K562 (cell line): ENCODE measurements around the gene ZNF260. TPM values are rescaled to one million over a fixed set of nuclear protein-coding genes. Genes with fewer than 3 reads are reported as not detected.

Experiments used
- ATAC-seq: fragments of 200-7000 bp; cut with Tn5 transposase; 3 replicates; pipeline ENCODE4 v1.9.1; 2020; ENCODE audit warnings: moderate library complexity
- BruUV-seq: library from RNA; stranded (reverse); fragments of 400-500 nt; replicated peaks from 2 replicates; lab custom pipeline; 2021; lab: Mats Ljungman, UMichigan
- CTCF ChIA-PET: fragments of 300-600 bp; formaldehyde crosslinking; extraction: SDS; loops from one replicate; lab custom pipeline; 2021; ENCODE audit warnings: low intra/inter-chr PET ratio; lab: Yijun Ruan, JAX
- POLR2A ChIA-PET: fragments of 300-600, 350-650 bp; sonication (Branson Sonifier 250); formaldehyde crosslinking; extraction: SDS; loops from one replicate; lab custom pipeline; 2021; ENCODE audit warnings: antibody characterized with exemption, inconsistent platforms; lab: Yijun Ruan, JAX
- DNase-seq, 4 experiments: peaks; one replicate each; pipeline versions ENCODE4 v3.0.0 to v3.0.0-alpha.2; 2011 to 2018; ENCODE audit warnings: low spot score in 3 of 4, mixed read lengths in 3 of 4; ENCODE audit errors: extremely low read depth in 1 of 4
- FAIRE-seq: peaks from 2 replicates; lab custom pipeline; 2011; peaks lifted over from hg19 to GRCh38; lab: Jason Lieb, UNC
- H2AFZ ChIP-seq: 2 replicates; pipeline ENCODE4 v1.6.0; 2011; ENCODE audit warnings: low read depth, low read length, control low read depth, inconsistent platforms
- H3K27ac ChIP-seq: fragments of 200-600 bp; 3 replicates; pipeline ENCODE4 v1.8.0; 2011; ENCODE audit warnings: low read depth, mild to moderate bottlenecking, control low read depth, inconsistent platforms, low read length, moderate library complexity, mixed read lengths; ENCODE audit errors: extremely low read depth
- H3K27me3 ChIP-seq, 2 experiments: fragments of 300-600 bp in 1 of 2; 2 replicates in 1 of 2; 3 replicates in 1 of 2; pipeline versions ENCODE4 v1.6.0 to v1.8.0; 2011; ENCODE audit warnings: inconsistent platforms in 2 of 2, low read length in 2 of 2, mild to moderate bottlenecking in 1 of 2, mixed read lengths in 1 of 2, moderate library complexity in 1 of 2; ENCODE audit not compliant: control insufficient read depth in 2 of 2, insufficient read depth in 2 of 2
- H3K36me3 ChIP-seq: fragments of 300-600 bp; 3 replicates; pipeline ENCODE4 v1.8.0; 2011; ENCODE audit warnings: mild to moderate bottlenecking, low read length, inconsistent platforms; ENCODE audit not compliant: control insufficient read depth, insufficient read depth
- H3K4me1 ChIP-seq, 2 experiments: fragments of 200-600 bp in 1 of 2; replicated peaks in 1 of 2; 2 replicates in 1 of 2; 3 replicates in 1 of 2; pipeline versions ENCODE4 v1.5.1 to v1.8.0; 2011; ENCODE audit warnings: inconsistent platforms in 2 of 2, low read length in 2 of 2, mild to moderate bottlenecking in 1 of 2, mixed read lengths in 1 of 2, moderate library complexity in 1 of 2; ENCODE audit not compliant: control insufficient read depth in 2 of 2, insufficient read depth in 2 of 2
- H3K4me2 ChIP-seq: 2 replicates; pipeline ENCODE4 v1.6.1; 2011; ENCODE audit warnings: low read length, control low read depth, inconsistent platforms, mixed read lengths; ENCODE audit not compliant: insufficient read depth
- H3K4me3 ChIP-seq: fragments of 200-600 bp; sonication (generic), shearing (Covaris generic); 2 replicates; pipeline ENCODE4 v1.5.1; 2016; ENCODE audit warnings: control low read depth, inconsistent platforms
- H3K79me2 ChIP-seq: fragments of 200-600 bp; 3 replicates; pipeline ENCODE4 v1.8.0; 2011; ENCODE audit warnings: low read length, inconsistent platforms; ENCODE audit not compliant: control insufficient read depth, insufficient read depth
- H3K9ac ChIP-seq, 2 experiments: 2 replicates each; pipeline versions ENCODE4 v1.6.0 to v1.6.1; 2011; ENCODE audit warnings: low read depth in 2 of 2, low read length in 2 of 2, control low read depth in 1 of 2, inconsistent platforms in 1 of 2, mild to moderate bottlenecking in 1 of 2, mixed read lengths in 1 of 2; ENCODE audit not compliant: insufficient read depth in 1 of 2
- H3K9me1 ChIP-seq: one replicate; pipeline ENCODE4 v1.6.0; 2011; ENCODE audit warnings: inconsistent platforms, mild to moderate bottlenecking, low read length, moderate library complexity; ENCODE audit not compliant: control insufficient read depth, insufficient read depth
- H3K9me3 ChIP-seq: replicated peaks from 2 replicates; pipeline ENCODE4 v1.5.1; 2011; ENCODE audit warnings: low read depth, low read length, inconsistent platforms; ENCODE audit not compliant: control insufficient read depth, insufficient read depth
- H4K20me1 ChIP-seq: replicated peaks from 2 replicates; pipeline ENCODE4 v1.6.1; 2011; ENCODE audit warnings: low read length, inconsistent platforms, mixed read lengths; ENCODE audit not compliant: control insufficient read depth, insufficient read depth
- FOXK1 ChIP-seq: sonication (generic); formaldehyde crosslinking; IDR thresholded peaks from 2 replicates; pipeline ENCODE4 v1.8.0; 2022; ENCODE audit warnings: missing genetic modification reagents, mild to moderate bottlenecking, borderline replicate concordance
- MAX ChIP-seq: sonication (generic); formaldehyde crosslinking; IDR thresholded peaks from 2 replicates; pipeline ENCODE4 v1.9.0; 2022; ENCODE audit warnings: mild to moderate bottlenecking, missing genetic modification reagents
- MNT ChIP-seq, 2 experiments: fragments of 450-650 bp; conservative IDR thresholded peaks; 2 replicates each; pipeline ENCODE4 v1.6.1; 2017; ENCODE audit warnings: mild to moderate bottlenecking in 2 of 2, moderate library complexity in 2 of 2
- NFRKB ChIP-seq: fragments of 450-650 bp; IDR thresholded peaks from 2 replicates; pipeline ENCODE4 v1.6.1; 2016; ENCODE audit warnings: low read depth
- ZKSCAN1 ChIP-seq: fragments of 150-350 bp; IDR thresholded peaks from 2 replicates; pipeline ENCODE4 v1.6.1; 2016; ENCODE audit warnings: low read depth, low read length
- ZNF121 ChIP-seq: sonication (generic); formaldehyde crosslinking; conservative IDR thresholded peaks from 2 replicates; pipeline ENCODE4 v1.8.0; 2022; ENCODE audit warnings: missing genetic modification reagents
- ZNF584 ChIP-seq: fragments of 200-800 bp; sonication (Bioruptor generic); IDR thresholded peaks from 2 replicates; pipeline ENCODE4 v1.6.1; 2016; ENCODE audit warnings: low read depth, mild to moderate bottlenecking, missing genetic modification characterization, missing compliant biosample characterization
- WGBS: fragments of 100-300 bp; shearing (Covaris generic); methylation state at CpG from one replicate; pipeline ENCODE4 v1.1.6; 2016; ENCODE audit warnings: low coverage, mixed read lengths; ENCODE audit not compliant: insufficient coverage; ENCODE audit errors: missing lambda C conversion rate; 5-methylcytosine and 5-hydroxymethylcytosine counted together
- in situ Hi-C: fragments of 300-500 bp; cut with MboI; formaldehyde crosslinking; loops from 4 replicates; pipeline ENCODE4 v1.15.0; 2018; ENCODE audit warnings: inconsistent platforms, mixed read lengths
- intact Hi-C: fragments of 100-400 bp; cut with micrococcal nuclease; formaldehyde crosslinking; loops from 2 replicates; pipeline ENCODE4 v1.14.2; 2022
- polyA plus RNA-seq, 8 experiments: library from polyadenylated mRNA; depleted of rRNA in 4 of 8; stranded (reverse) in 5 of 8; unstranded in 3 of 8; fragments of >200 nt; fragmentation: Nextera tagmentation in 2 of 8; fragmentation: Illumina TruSeq in 1 of 8; extraction: Ambion mirVana in 2 of 8; extraction: Trizol in 1 of 8; gene quantifications; 2 replicates each; pipeline versions ENCODE4 v1.2.1 to v1.2.3, GENCODE V29; 2011 to 2014; ENCODE audit warnings: inconsistent platforms in 1 of 8, missing spikeins in 1 of 8
- total RNA-seq, 7 experiments: library from RNA; depleted of rRNA in 6 of 7; stranded (reverse); fragments of >200 nt in 6 of 7; fragmentation: Illumina TruSeq in 2 of 7; extraction: Trizol in 2 of 7; gene quantifications; 2 replicates each; pipeline versions ENCODE4 v1.2.1 to v1.2.3, GENCODE V29; 2011 to 2021; ENCODE audit warnings: low replicate concordance in 1 of 7

ZNF260 gene
- total and polyA plus RNA-seq, 9 of the 15 experiments (the other 6 are each of a cell fraction or from before 2014, with no cell fraction given) = 2.6 to 16.6 (median 5.8) TPM

GRCh38 chr19:36488846-36489117 lies 39.3 kb downstream of the ZNF260 start (continued):
- TF ChIP-seq NFRKB = no peak
- TF ChIP-seq FOXK1 (CRISPR knock-in tag) = no peak
- TF ChIP-seq ZNF584 (CRISPR knock-in tag) = no peak

GRCh38 chr19:36488118-36488845 lies 39.8 kb downstream of the ZNF260 start:
- H3K79me2 ChIP-seq = peaks cover 33% of the 10 kb centered on the region
- H4K20me1 ChIP-seq = no peaks in the 10 kb centered on the region
- no peak for FAIRE-seq
- H3K9ac ChIP-seq = peak overlapping the region; percentile 88 to 99; a peak in 3 of 4 replicates
- BruUV-seq = no TSS peak
- ChIA-PET CTCF (no interaction called here), POLR2A (interaction anchor here (0.6 to 2.4 kb wide), 8 partner anchors 9 to 243 kb away, joined by 3 to 11 read pairs (median 4); partner anchors contain the start of genes ZFP14 and ZNF567)
- no peaks in the 10 kb centered on the region for H3K9me1 ChIP-seq
- no peak for DNase-seq
- intact Hi-C loops (no loop called here), in situ Hi-C loops (no loop called here)
- H3K4me3 ChIP-seq = peak overlapping the region; percentile 57
- peaks cover 3% of the 10 kb centered on the region; the same call in 1 of the 2 replicates for H3K9me3 ChIP-seq
- 32% methylated on average over 9 of the region's 9 CpGs for WGBS
- ATAC-seq = no peak
- H3K4me1 ChIP-seq = peaks cover 4 to 11% of the 10 kb centered on the region in 2 experiments; a peak in 3 of 5 replicates
- no peaks in the 10 kb centered on the region for H3K36me3 ChIP-seq
- H2AFZ ChIP-seq = peak overlapping the region; percentile 92
- TF ChIP-seq MAX (CRISPR knock-in tag) = no peak
- TF ChIP-seq MNT (conservative IDR thresholded peaks at IDR 0.05) = no peak
- TF ChIP-seq ZNF121 (CRISPR knock-in tag) = peak; percentile 73
- no peak for TF ChIP-seq ZKSCAN1
- H3K4me2 ChIP-seq = peak overlapping the region; percentile 100
- peak overlapping the region; percentile 91; the same call in 2 of the 3 replicates for H3K27ac ChIP-seq
- no peaks in the 10 kb centered on the region for H3K27me3 ChIP-seq
